HCT116 (cell line): Measurements from ENCODE around the gene DDR2. TPM values are rescaled to one million over a fixed set of nuclear protein-coding genes. Genes with fewer than 3 reads are reported as not detected.

Source experiments
- ATAC-seq: fragments of 200-7000 bp; cut with Tn5 transposase; 2 replicates; pipeline ENCODE4 v1.9.1; 2020; ENCODE audit warnings: mild to moderate bottlenecking, moderate library complexity
- BruUV-seq: library from RNA; stranded (reverse); fragments of 400-500 nt; replicated peaks from 2 replicates; lab custom pipeline; 2021; lab: Mats Ljungman, UMichigan
- CTCF ChIA-PET: fragments of 300-600 bp; sonication (Branson Sonifier 250); formaldehyde crosslinking; loops from one replicate; lab custom pipeline; 2021; ENCODE audit warnings: antibody characterized with exemption; lab: Charles Lee
- POLR2A ChIA-PET: fragments of 300-600, 350-600 bp; sonication (Branson Sonifier 250); formaldehyde crosslinking; loops from one replicate; lab custom pipeline; 2021; ENCODE audit warnings: antibody characterized with exemption; lab: Charles Lee
- RAD21 ChIA-PET, 2 experiments: fragments of 300-600 bp; sonication (Branson Sonifier 250); formaldehyde crosslinking; loops; one replicate each; lab custom pipeline; 2023; ENCODE audit warnings: low total read pairs in 2 of 2; ENCODE audit not compliant: uncharacterized antibody in 2 of 2, unreplicated experiment in 2 of 2, low non-redundant PET in 1 of 2; lab: Charles Lee
- DNase-seq: peaks from one replicate; pipeline ENCODE4 v3.0.0-alpha.2; 2010; ENCODE audit warnings: low read depth, low spot score
- H2AFZ ChIP-seq: fragments of 200-600 bp; shearing (Covaris generic), sonication (generic); 2 replicates; pipeline ENCODE4 v1.6.1; 2017; ENCODE audit warnings: low read depth, mixed run types, mixed read lengths, antibody characterized with exemption, low read length; ENCODE audit not compliant: poor library complexity, severe bottlenecking
- H3K27ac ChIP-seq: 2 replicates; pipeline ENCODE4 v1.5.1; 2012; ENCODE audit warnings: low read depth, low read length
- H3K27me3 ChIP-seq: fragments of 200-600 bp; sonication (generic); 2 replicates; pipeline ENCODE4 v1.6.1; 2016; ENCODE audit warnings: mixed run types, low read length, mixed read lengths; ENCODE audit not compliant: insufficient read depth
- H3K36me3 ChIP-seq, 2 experiments: fragments of 200-500 bp in 1 of 2; fragments of 200-600 bp in 1 of 2; sonication (Bioruptor generic) in 1 of 2; sonication (generic) in 1 of 2; 2 replicates each; pipeline versions ENCODE4 v1.5.1 to v1.6.1; 2014 to 2016; ENCODE audit warnings: low read length in 2 of 2, inconsistent platforms in 1 of 2, mixed read lengths in 1 of 2, mixed run types in 1 of 2; ENCODE audit not compliant: insufficient read depth in 2 of 2, control insufficient read depth in 1 of 2
- H3K4me1 ChIP-seq, 2 experiments: fragments of 200-600 bp in 1 of 2; sonication (generic) in 1 of 2; 2 replicates each; pipeline versions ENCODE4 v1.5.1 to v1.6.1; 2012 to 2017; ENCODE audit warnings: low read length in 2 of 2, inconsistent platforms in 1 of 2, mild to moderate bottlenecking in 1 of 2, mixed read lengths in 1 of 2, mixed run types in 1 of 2, moderate library complexity in 1 of 2; ENCODE audit not compliant: insufficient read depth in 2 of 2, control insufficient read depth in 1 of 2
- H3K4me2 ChIP-seq: fragments of 200-600 bp; sonication (generic); 2 replicates; pipeline ENCODE4 v1.6.1; 2017; ENCODE audit warnings: mixed run types, low read length, mixed read lengths
- H3K4me3 ChIP-seq, 2 experiments: fragments of 200-600 bp in 1 of 2; sonication (generic) in 1 of 2; replicated peaks in 1 of 2; 2 replicates each; pipeline ENCODE4 v1.5.1; 2011 to 2016; ENCODE audit warnings: low read length in 2 of 2, control low read depth in 1 of 2, low read depth in 1 of 2, mild to moderate bottlenecking in 1 of 2, mixed read lengths in 1 of 2, mixed run types in 1 of 2
- H3K79me2 ChIP-seq: fragments of 200-600 bp; sonication (generic); 2 replicates; pipeline ENCODE4 v1.6.1; 2017; ENCODE audit warnings: mild to moderate bottlenecking, mixed run types, low read length, moderate library complexity, mixed read lengths; ENCODE audit not compliant: insufficient read depth
- H3K9ac ChIP-seq: fragments of 200-600 bp; sonication (generic); 2 replicates; pipeline ENCODE4 v1.6.1; 2016; ENCODE audit warnings: low read length, mixed read lengths
- H3K9me2 ChIP-seq: fragments of 200-600 bp; sonication (generic), shearing (Covaris generic); 2 replicates; pipeline ENCODE4 v1.6.1; 2017; ENCODE audit warnings: mixed run types, mild to moderate bottlenecking, moderate library complexity; ENCODE audit not compliant: insufficient read depth
- H3K9me3 ChIP-seq, 2 experiments: fragments of 200-500 bp in 1 of 2; fragments of 200-600 bp in 1 of 2; sonication (Bioruptor generic) in 1 of 2; sonication (generic) in 1 of 2; 2 replicates each; pipeline ENCODE4 v1.6.1; 2014 to 2017; ENCODE audit warnings: low read length in 2 of 2, mixed read lengths in 2 of 2, inconsistent platforms in 1 of 2, low read depth in 1 of 2, mild to moderate bottlenecking in 1 of 2, mixed run types in 1 of 2, moderate library complexity in 1 of 2; ENCODE audit not compliant: control insufficient read depth in 1 of 2, insufficient read depth in 1 of 2
- H4K20me1 ChIP-seq: fragments of 200-600 bp; sonication (generic), shearing (Covaris generic); 2 replicates; pipeline ENCODE4 v1.6.1; 2017; ENCODE audit warnings: mixed run types, mild to moderate bottlenecking, moderate library complexity; ENCODE audit not compliant: insufficient read depth
- EZH2phosphoT487 ChIP-seq: fragments of 200-600 bp; IDR thresholded peaks from 2 replicates; pipeline ENCODE4 v1.6.1; 2018; ENCODE audit warnings: antibody characterized with exemption, borderline replicate concordance
- FOSL1 ChIP-seq: IDR thresholded peaks from 2 replicates; pipeline ENCODE4 v1.6.1; 2012; ENCODE audit warnings: low read depth
- JUND ChIP-seq: IDR thresholded peaks from 2 replicates; pipeline ENCODE4 v1.6.1; 2012
- SP1 ChIP-seq: IDR thresholded peaks from 2 replicates; pipeline ENCODE4 v1.6.1; 2012; ENCODE audit warnings: low read depth
- SRF ChIP-seq: IDR thresholded peaks from 2 replicates; pipeline ENCODE4 v1.6.1; 2012; ENCODE audit warnings: low read depth
- TCF7L2 ChIP-seq: IDR thresholded peaks from 2 replicates; pipeline ENCODE4 v1.7.0; 2011; ENCODE audit warnings: borderline replicate concordance, inconsistent platforms; ENCODE audit not compliant: insufficient read depth, insufficient read length; ENCODE audit errors: extremely low read depth
- ZNF274 ChIP-seq: fragments of 200-500 bp; sonication (Bioruptor generic); IDR thresholded peaks from 2 replicates; pipeline ENCODE4 v1.6.1; 2014; ENCODE audit warnings: mild to moderate bottlenecking, low read depth, low read length, inconsistent platforms
- intact Hi-C: fragments of 100-400 bp; cut with micrococcal nuclease; formaldehyde crosslinking; loops from 2 replicates; pipeline ENCODE4 v1.10.0; 2022
- total RNA-seq: library from RNA; stranded (reverse); gene quantifications from one replicate; pipeline ENCODE4 v1.2.1, GENCODE V29; 2021; ENCODE audit not compliant: unreplicated experiment
- TF ChIP-seq, protein P1 (sequence below): IDR thresholded peaks from 2 replicates; pipeline ENCODE4 v1.6.1; 2012
- TF ChIP-seq, protein P2 (sequence below): IDR thresholded peaks from 2 replicates; pipeline ENCODE4 v1.6.1; 2012
- TF ChIP-seq, protein P3 (sequence below): IDR thresholded peaks from 2 replicates; pipeline ENCODE4 v1.6.1; 2011; ENCODE audit warnings: mild to moderate bottlenecking, low read length, moderate library complexity; ENCODE audit not compliant: insufficient replicate concordance; ENCODE audit errors: extremely low read depth

The DDR2 gene
- total RNA-seq, 1 experiment from 2014 or later = 0.84 TPM

DNA sequence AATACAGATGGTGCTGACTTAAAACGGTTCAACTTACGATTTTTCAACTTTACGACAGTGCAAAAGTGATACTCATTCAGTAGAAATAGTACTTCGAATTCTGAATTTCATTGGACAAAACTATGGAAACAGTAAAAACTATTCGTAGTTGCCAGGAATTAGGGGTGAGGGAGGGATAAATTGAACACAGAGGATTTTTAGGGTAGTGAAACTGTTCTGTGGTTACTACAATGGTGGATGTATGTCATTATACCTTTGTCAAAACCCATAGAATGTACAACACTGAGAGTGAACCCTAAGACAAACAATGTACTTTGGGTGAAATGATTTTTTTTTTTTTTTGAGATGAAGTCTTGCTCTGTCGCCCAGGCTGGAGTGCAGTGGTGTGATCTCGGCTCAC, 7.5 kb downstream of the DDR2 start:
- no TSS peak for BruUV-seq
- intact Hi-C loops = no loop called here
- H3K9me2 ChIP-seq = no peaks in the 10 kb centered on the region
- ChIA-PET POLR2A (no interaction called here), CTCF (no interaction called here), RAD21 (no interaction called here)
- H3K79me2 ChIP-seq = no peaks in the 10 kb centered on the region
- no peaks in the 10 kb centered on the region for H3K36me3 ChIP-seq
- no peaks in the 10 kb centered on the region for H4K20me1 ChIP-seq
- no peak overlapping the region for H3K27ac ChIP-seq
- H3K27me3 ChIP-seq = no peaks in the 10 kb centered on the region
- no peaks in the 10 kb centered on the region for H3K4me1 ChIP-seq
- no peak overlapping the region for H3K9ac ChIP-seq
- H3K4me2 ChIP-seq = no peak overlapping the region
- H3K9me3 ChIP-seq = no peaks in the 10 kb centered on the region
- no peak overlapping the region for H2AFZ ChIP-seq
- no peak for DNase-seq
- TF ChIP-seq EZH2phosphoT487 = no peak
- TF ChIP-seq FOSL1 = no peak
- TF ChIP-seq, protein P1, sequence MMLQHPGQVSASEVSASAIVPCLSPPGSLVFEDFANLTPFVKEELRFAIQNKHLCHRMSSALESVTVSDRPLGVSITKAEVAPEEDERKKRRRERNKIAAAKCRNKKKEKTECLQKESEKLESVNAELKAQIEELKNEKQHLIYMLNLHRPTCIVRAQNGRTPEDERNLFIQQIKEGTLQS = no peak
- TF ChIP-seq SP1 = no peak
- TF ChIP-seq SRF = no peak
- TF ChIP-seq TCF7L2 = no peak
- no peak for TF ChIP-seq ZNF274
- TF ChIP-seq JUND = no peak
- TF ChIP-seq, protein P2, sequence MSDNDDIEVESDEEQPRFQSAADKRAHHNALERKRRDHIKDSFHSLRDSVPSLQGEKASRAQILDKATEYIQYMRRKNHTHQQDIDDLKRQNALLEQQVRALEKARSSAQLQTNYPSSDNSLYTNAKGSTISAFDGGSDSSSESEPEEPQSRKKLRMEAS = no peak
- TF ChIP-seq, protein P3, sequence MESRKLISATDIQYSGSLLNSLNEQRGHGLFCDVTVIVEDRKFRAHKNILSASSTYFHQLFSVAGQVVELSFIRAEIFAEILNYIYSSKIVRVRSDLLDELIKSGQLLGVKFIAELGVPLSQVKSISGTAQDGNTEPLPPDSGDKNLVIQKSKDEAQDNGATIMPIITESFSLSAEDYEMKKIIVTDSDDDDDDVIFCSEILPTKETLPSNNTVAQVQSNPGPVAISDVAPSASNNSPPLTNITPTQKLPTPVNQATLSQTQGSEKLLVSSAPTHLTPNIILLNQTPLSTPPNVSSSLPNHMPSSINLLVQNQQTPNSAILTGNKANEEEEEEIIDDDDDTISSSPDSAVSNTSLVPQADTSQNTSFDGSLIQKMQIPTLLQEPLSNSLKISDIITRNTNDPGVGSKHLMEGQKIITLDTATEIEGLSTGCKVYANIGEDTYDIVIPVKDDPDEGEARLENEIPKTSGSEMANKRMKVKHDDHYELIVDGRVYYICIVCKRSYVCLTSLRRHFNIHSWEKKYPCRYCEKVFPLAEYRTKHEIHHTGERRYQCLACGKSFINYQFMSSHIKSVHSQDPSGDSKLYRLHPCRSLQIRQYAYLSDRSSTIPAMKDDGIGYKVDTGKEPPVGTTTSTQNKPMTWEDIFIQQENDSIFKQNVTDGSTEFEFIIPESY = no peak
- TF ChIP-seq, all 23 proteins: peak for 0
- no peak for ATAC-seq
- H3K4me3 ChIP-seq = no peak overlapping the region
